Neutrophil (primary cell): Measurements from ENCODE around the gene OLFML1.

Source experiments
- H3K27ac ChIP-seq: fragments of 200-600 bp; sonication (generic); 2 replicates; pipeline ENCODE4 v1.5.1; 2016; ENCODE audit warnings: mild to moderate bottlenecking, moderate library complexity
- H3K27me3 ChIP-seq: fragments of 200-600 bp; sonication (generic); 2 replicates; pipeline ENCODE4 v1.6.0; 2016; ENCODE audit warnings: mild to moderate bottlenecking
- H3K36me3 ChIP-seq: fragments of 200-600 bp; sonication (generic); 2 replicates; pipeline ENCODE4 v1.5.1; 2017
- H3K4me1 ChIP-seq, 2 experiments: fragments of 200-600 bp in 1 of 2; sonication (generic) in 1 of 2; 1 replicate in 1 of 2; 2 replicates in 1 of 2; pipeline versions ENCODE4 v1.5.1 to v1.6.1; 2013 to 2016; ENCODE audit warnings: low read depth in 1 of 2, low read length in 1 of 2, mild to moderate bottlenecking in 1 of 2, moderate library complexity in 1 of 2; ENCODE audit not compliant: control insufficient read depth in 1 of 2, insufficient read depth in 1 of 2
- H3K4me3 ChIP-seq, 2 experiments: fragments of 200-600 bp in 1 of 2; sonication (generic) in 1 of 2; 1 replicate in 1 of 2; 2 replicates in 1 of 2; pipeline ENCODE4 v1.5.1; 2013 to 2016; ENCODE audit warnings: low read depth in 1 of 2, low read length in 1 of 2, mild to moderate bottlenecking in 1 of 2, moderate library complexity in 1 of 2
- H3K9me3 ChIP-seq: fragments of 200-600 bp; sonication (generic); 2 replicates; pipeline ENCODE4 v1.5.1; 2016
- TF ChIP-seq, protein P1 (sequence below): fragments of 200-600 bp; sonication (generic); IDR thresholded peaks from 2 replicates; pipeline ENCODE4 v1.5.1; 2016; ENCODE audit warnings: antibody characterized with exemption

The OLFML1 gene

GRCh38 chr11:7493670-7494069, 8.4 kb downstream of the OLFML1 start:
- TF ChIP-seq, protein P1, sequence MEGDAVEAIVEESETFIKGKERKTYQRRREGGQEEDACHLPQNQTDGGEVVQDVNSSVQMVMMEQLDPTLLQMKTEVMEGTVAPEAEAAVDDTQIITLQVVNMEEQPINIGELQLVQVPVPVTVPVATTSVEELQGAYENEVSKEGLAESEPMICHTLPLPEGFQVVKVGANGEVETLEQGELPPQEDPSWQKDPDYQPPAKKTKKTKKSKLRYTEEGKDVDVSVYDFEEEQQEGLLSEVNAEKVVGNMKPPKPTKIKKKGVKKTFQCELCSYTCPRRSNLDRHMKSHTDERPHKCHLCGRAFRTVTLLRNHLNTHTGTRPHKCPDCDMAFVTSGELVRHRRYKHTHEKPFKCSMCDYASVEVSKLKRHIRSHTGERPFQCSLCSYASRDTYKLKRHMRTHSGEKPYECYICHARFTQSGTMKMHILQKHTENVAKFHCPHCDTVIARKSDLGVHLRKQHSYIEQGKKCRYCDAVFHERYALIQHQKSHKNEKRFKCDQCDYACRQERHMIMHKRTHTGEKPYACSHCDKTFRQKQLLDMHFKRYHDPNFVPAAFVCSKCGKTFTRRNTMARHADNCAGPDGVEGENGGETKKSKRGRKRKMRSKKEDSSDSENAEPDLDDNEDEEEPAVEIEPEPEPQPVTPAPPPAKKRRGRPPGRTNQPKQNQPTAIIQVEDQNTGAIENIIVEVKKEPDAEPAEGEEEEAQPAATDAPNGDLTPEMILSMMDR: no peak
- Histone ChIP-seq H3K36me3 (no peaks in the 10 kb centered on the region), H3K27me3 (no peaks in the 10 kb centered on the region), H3K27ac (no peak overlapping the region), H3K4me1 (peaks cover 0 to 31% of the 10 kb centered on the region in 2 experiments), H3K4me3 (no peak overlapping the region), H3K9me3 (no peaks in the 10 kb centered on the region)

GRCh38 chr11:7494086-7494745, 8.9 kb downstream of the OLFML1 start:
- Histone ChIP-seq H3K27ac (no peak overlapping the region), H3K4me1 (peaks cover 0 to 31% of the 10 kb centered on the region in 2 experiments), H3K4me3 (no peak overlapping the region), H3K36me3 (no peaks in the 10 kb centered on the region), H3K9me3 (no peaks in the 10 kb centered on the region), H3K27me3 (no peaks in the 10 kb centered on the region)
- TF ChIP-seq, protein P1: no peak

DNA sequence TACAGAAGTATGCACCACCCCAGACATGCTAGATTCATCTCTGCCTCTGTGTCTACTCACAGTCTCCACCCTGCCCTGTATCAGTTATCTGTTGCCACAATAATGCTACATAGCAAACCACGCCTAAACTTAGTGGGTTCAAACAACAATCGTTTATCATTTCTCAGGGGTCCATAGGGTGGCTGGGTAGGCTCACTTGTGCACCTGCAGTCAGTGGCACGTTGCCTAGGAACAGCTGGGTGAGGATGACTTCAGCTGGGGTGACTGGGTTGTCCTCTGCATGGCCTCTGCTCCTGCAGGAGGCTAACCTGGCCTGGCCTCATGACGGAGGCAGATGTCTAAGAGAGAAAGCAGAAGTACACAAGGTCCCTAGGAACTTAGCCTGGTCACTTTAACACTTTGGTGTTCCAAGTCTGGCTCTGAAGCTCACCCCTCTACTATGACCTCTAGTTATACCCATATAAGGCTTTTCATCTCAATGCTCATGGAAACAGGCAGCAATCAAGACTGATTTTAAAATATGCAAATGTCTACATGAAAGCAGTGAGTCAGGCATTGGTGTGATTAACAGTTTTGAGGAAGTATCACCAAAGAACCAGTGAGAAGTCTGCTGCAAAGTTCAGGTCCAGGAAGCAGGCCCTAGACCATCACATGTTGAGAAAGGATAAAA, 10.7 kb downstream of the OLFML1 start:
- H3K4me1 ChIP-seq: peaks cover 0 to 31% of the 10 kb centered on the region in 2 experiments
- H3K4me3 ChIP-seq: no peak overlapping the region
- H3K9me3 ChIP-seq: no peaks in the 10 kb centered on the region
- TF ChIP-seq, protein P1: no peak
- H3K27me3 ChIP-seq: no peaks in the 10 kb centered on the region
- peak overlapping the region; percentile 61 for H3K27ac ChIP-seq
- no peaks in the 10 kb centered on the region for H3K36me3 ChIP-seq

DNA sequence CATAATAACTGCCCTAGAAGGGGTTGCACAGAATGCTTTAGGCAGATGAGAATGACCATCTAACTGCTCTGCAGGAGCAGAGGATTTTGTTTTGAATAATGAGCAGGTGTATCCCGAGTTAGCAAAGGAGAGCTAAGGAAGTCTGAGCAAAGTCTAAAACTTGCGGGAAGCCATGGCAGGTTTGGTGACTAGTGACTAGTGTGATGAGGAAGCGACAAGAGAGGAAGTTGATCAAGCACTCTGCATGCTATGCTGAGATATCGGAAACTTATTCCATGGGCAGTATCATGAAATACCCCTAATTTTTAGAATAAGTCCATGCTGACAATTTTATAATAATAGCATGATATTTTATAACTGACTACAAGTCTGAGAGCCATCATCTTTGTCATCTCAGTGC, 12.9 kb downstream of the OLFML1 start:
- peaks cover 0 to 31% of the 10 kb centered on the region in 2 experiments for H3K4me1 ChIP-seq
- no peak overlapping the region for H3K4me3 ChIP-seq
- H3K9me3 ChIP-seq: no peaks in the 10 kb centered on the region
- H3K27ac ChIP-seq: no peak overlapping the region
- H3K27me3 ChIP-seq: no peaks in the 10 kb centered on the region
- TF ChIP-seq, protein P1: no peak
- no peaks in the 10 kb centered on the region for H3K36me3 ChIP-seq

DNA sequence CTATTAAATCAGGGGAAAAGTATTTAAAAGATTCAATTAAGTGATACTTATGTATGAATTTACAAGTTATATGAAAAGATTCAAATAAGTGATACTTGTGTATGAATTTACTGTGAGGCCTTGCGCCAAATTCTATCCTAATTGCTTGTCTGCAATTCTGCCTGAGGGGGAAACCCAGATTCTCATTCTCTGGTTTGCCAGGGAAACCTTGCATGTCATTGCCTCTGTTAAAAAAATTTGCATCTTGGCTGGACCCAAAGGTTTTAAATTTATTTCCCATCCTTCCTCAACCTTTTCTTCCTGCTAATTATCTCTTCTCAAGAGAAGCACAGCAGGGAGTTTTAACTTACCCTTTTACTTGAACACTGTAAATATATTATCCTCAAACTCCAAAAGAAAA, 13.8 kb downstream of the OLFML1 start:
- H3K27me3 ChIP-seq: no peaks in the 10 kb centered on the region
- H3K27ac ChIP-seq: no peak overlapping the region
- H3K4me1 ChIP-seq: peaks cover 0 to 24% of the 10 kb centered on the region in 2 experiments
- H3K4me3 ChIP-seq: no peak overlapping the region
- no peaks in the 10 kb centered on the region for H3K9me3 ChIP-seq
- TF ChIP-seq, protein P1: no peak
- no peaks in the 10 kb centered on the region for H3K36me3 ChIP-seq
